KOPT-K1 (cell line): ENCODE results near the gene MTFR1L.

Experiments
- H3K27ac ChIP-seq: fragments of 200-600 bp; sonication (generic); 2 replicates; pipeline ENCODE4 v1.5.1; 2016; ENCODE audit warnings: antibody characterized with exemption, mild to moderate bottlenecking, low read depth, low read length; ENCODE audit not compliant: poor library complexity, severe bottlenecking
- H3K36me3 ChIP-seq: fragments of 200-600 bp; sonication (generic); 2 replicates; pipeline ENCODE4 v1.5.1; 2017; ENCODE audit warnings: antibody characterized with exemption, mild to moderate bottlenecking, low read length, moderate library complexity; ENCODE audit not compliant: insufficient read depth
- H3K9me3 ChIP-seq: fragments of 200-600 bp; sonication (generic); 2 replicates; pipeline ENCODE4 v1.5.1; 2017; ENCODE audit warnings: antibody characterized with exemption, low read length, mild to moderate bottlenecking; ENCODE audit not compliant: insufficient read depth, poor library complexity, severe bottlenecking

Gene MTFR1L

DNA sequence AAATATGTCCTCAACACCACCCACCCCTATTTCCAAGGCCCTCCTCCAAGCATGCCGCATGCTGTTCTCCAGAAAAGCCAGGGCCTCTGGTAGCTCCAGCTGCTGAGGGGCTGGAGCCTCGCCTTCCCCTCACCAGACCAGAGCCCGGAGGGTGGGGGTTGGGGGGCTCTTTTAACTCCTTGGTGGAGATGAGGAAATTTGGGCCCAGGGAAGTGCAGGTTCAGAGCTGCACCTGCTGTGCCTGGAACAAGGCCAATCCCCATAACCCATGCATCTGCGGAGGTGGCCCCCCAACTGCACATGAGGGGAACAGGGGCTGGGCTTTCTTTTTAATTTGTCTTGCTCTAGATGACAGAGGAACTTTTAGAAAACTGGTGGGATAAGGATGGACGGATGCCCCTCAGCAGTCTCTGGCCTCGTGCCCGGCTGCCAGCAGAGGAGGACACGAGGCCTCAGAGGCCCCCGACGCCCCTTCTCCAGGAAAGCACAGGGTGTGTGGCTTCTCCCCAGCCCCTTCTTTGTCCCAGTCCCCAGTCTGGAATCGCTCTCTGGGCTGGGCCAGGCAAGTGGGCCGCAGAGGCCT, 20.3 kb upstream of the MTFR1L start:
- H3K27ac ChIP-seq, result no peak overlapping the region

DNA sequence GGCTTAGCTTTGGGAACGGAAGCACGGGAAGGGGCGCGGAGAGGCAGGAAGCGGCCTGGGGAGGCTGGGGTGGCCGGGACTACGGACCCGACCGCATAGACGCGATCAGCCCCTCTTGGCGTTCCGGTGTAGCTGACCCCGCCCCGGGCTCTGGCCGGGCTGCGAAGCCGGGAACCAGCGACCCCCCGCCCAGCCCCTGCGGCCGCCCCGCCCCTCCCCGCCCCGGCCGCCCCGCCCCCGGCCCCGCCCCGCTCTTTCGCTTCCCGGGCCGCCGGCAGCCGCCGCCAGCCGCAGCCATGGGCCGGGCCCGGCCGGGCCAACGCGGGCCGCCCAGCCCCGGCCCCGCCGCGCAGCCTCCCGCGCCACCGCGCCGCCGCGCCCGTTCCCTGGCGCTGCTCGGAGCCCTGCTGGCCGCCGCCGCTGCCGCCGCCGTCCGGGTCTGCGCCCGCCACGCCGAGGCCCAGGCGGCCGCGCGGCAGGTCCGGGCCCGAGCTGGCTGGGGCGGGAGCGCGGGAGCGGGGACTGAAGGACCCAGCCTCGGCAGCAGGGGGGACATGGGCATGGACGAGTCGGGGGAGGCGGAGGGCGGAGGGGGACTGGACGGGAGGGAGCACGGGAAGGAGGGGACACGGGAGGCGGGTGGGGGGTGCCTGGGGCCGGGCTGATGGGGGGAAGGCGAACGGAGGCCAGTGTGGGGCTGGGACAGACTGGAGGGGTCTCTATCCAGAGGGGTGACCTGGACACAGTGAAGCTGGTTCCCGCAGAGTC, 19.6 kb upstream of the MTFR1L start, which contains the start of gene SELENON:
TSS of gene SELENON (plus strand) at position 259 of the 768 bp plus-strand sequence. CDS start at position 297, 38 bp downstream.
- no peaks in the 10 kb centered on the region for H3K9me3 ChIP-seq
- no peaks in the 10 kb centered on the region for H3K36me3 ChIP-seq
- no peak within 1 kb of the TSS for H3K27ac ChIP-seq

More for the DNA sequence above, 20.3 kb upstream of the MTFR1L start:
- Histone ChIP-seq H3K36me3 (no peaks in the 10 kb centered on the region), H3K9me3 (no peaks in the 10 kb centered on the region)

DNA sequence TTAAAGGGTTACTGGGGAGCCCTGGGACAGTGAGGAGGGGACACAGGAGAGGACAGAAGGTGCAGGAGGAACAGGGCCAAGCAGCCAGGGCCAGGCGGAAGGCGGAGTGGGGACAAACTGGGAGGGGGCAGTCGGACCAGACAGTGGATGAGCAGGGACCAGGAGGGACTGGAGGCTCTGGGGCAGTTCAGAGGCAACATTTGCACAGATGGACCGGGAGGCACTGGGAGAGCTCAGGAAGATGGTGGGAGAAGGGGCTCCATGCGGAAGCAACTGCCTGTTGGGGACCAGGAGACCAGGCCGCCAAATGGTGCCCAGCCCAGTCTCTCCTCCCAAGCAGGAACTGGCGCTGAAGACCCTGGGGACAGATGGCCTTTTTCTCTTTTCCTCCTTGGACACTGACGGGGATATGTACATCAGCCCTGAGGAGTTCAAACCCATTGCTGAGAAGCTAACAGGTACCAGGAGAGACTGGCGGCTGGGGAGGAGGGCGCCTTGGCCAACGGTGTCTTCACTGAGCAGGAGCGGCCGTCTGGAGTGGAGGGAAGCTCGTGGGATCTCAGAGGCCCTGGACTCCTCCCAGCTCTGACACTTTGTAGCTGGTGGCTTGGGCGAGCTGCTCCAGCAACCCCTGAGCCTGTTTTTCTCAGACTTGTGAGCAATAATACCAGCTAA, 18.9 kb upstream of the MTFR1L start:
- Histone ChIP-seq H3K27ac (no peak overlapping the region), H3K36me3 (no peaks in the 10 kb centered on the region), H3K9me3 (no peaks in the 10 kb centered on the region)

DNA sequence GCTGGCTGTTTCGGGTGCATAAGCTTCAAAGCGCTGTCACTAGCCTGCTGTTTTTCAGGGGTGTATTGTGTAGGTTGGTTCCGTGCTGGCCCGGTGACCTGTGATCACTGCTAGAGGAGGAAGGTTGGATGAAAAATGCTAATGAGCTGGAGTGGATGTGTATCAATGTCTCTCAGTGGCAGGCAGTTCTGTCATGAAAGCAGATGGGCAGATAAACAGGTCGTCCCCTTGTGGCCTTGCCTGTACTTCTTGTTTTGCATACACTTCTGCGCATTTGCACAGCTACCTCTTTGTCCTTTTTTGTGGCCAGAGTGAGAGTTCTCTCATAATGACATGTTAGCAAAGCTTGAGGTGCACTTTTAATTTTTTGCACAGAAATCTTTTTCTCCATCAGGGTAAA, 16.8 kb upstream of the MTFR1L start:
- no peaks in the 10 kb centered on the region for H3K9me3 ChIP-seq
- H3K36me3 ChIP-seq, result no peaks in the 10 kb centered on the region
- no peak overlapping the region for H3K27ac ChIP-seq

DNA sequence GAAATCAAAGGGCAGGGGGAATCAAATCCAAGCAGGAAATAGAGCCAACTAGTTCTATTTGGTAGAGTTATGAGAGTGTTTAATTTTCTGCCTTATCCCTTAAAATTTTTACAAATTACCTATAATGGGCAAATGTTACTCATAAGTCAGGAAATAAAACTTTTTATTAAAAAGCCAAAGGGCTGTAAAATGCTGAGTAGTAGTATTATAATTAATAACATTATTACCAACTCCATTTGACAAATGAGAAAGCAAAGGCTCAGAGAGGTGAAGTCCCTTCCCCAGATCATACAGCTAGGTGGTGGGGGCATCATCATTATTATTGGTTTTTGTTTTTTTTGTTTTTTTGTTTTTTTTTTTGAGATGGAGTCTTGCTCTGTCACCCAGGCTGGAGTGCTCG, 16.4 kb upstream of the MTFR1L start:
- H3K27ac ChIP-seq, result no peak overlapping the region
- no peaks in the 10 kb centered on the region for H3K9me3 ChIP-seq
- H3K36me3 ChIP-seq, result no peaks in the 10 kb centered on the region

DNA sequence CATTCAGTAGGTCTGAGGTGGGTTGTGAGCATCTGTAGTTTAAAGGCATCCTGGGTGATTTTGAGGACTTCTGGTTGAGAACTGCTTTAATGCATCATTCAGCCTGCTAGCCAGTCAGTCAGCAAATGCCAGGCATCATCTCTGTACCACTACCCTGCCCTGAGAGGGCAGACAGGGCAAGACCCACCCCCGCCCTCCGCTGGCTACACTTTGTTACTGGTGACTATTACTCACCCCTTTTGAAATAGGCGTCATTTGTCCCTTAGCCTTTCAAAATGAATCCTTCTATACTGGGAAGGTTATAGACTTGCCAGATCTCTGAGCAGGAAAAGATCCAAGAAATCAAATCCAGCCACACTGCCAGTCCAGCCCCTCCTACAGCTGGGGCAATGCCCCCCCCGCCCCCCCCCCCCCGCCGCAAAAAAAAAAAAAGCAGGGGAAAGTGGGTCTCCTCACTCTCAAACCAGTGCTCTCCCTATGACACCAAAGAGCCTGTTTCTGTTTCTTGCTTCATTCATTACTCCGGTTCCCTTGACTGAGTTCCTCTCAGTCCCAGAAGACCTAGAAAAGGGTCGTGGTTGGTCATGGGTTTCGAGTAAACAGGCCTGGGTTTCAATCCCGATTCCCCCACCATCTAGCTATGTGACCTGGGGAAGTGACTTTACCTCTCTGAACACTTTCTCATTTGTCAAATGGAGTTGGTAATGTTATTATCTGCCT, 15.3 kb upstream of the MTFR1L start:
- no peak overlapping the region for H3K27ac ChIP-seq
- no peaks in the 10 kb centered on the region for H3K9me3 ChIP-seq
- H3K36me3 ChIP-seq, result no peaks in the 10 kb centered on the region

DNA sequence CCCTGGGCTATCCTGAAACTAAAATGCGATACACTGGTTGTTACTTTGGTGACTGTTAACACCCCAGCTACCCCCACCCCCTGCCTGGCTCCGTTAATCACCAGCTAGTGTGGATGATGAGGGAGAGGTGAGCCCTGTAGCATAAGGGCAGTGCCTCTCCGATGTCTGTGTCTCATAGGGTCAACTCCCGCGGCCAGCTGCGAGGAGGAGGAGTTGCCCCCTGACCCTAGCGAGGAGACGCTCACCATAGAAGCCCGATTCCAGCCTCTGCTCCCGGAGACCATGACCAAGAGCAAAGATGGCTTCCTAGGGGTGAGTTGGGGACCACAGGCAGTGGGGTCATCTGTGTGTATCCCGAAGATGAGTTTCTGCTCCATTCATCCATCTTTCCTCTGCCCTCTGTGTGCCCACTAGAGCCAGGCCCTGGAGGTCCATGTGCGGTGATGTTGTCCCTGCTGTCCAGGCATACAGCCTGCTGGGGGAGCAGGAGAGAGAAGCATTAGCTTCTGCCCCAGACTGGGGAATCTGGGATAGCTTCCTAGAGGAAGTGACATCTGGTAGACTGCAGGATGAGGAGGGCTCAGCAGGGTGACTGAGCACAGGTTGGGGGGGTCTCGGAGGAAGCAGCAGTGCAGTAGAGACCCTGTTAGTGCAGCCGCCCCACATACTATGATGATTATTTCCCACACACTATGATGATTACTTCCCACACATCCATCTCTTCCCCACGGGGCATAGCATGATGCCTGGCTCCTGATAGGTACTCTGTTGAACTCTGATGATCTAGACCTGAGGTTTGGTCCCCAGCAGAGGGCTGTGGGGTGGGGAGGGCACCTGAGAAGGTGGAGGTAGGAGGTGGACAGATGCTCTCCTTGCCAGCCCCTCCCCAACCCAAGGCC, 14.5 kb upstream of the MTFR1L start:
- H3K27ac ChIP-seq, result no peak overlapping the region
- no peaks in the 10 kb centered on the region for H3K9me3 ChIP-seq
- H3K36me3 ChIP-seq, result no peaks in the 10 kb centered on the region

- no peak overlapping the region for H3K27ac ChIP-seq
- H3K9me3 ChIP-seq, result no peaks in the 10 kb centered on the region
- no peaks in the 10 kb centered on the region for H3K36me3 ChIP-seq
Measured at GRCh38 chr1:25805863-25806225, 13.9 kb upstream of the MTFR1L start.

- Histone ChIP-seq H3K9me3 (no peaks in the 10 kb centered on the region), H3K36me3 (no peaks in the 10 kb centered on the region), H3K27ac (no peak overlapping the region)
Measured at GRCh38 chr1:25806418-25806817, 13.3 kb upstream of the MTFR1L start.

DNA sequence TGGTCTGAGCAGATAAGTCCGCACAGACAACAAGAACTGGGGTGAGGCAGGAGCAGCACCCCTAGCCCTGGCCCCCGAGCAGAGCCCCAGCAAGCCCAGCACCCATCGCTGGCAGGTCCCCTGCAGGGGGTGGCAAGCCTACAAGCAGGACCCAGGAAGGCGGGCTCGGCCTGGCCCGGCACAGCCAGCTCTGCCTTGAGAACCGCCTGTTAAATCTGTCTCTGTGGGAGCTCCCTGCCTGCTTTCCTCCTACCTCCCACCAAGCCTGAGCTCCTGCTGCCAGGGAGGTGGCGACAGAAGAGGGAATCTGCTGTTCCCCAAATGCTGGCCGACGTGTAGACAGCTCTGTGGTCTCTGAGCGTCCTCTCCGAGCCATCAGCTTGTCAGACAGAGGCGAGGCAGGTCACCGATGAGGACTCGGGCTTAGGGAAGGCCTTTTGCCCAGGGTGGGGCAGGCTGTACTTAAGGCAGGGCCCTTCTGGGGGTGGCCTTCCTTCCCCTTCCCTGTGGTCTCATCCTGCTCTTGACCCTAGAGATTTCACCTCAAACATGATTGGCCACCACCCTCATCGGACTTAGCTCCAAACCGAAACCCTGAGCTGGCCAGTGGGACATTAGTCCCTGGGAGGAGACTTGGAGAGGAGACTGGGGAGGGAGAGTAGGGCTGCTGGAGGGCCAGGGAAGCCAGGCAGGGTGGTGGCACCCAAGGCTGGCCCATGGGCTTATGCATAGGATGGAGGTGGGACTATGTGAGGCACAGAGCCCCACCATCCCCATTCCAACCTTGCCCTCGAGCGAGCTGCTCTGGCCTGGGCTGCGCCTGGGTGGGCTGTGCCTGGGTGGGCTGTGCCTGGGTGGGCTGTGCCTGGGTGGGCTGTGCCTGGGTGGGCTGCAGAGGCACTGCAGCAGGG, 12.0 kb upstream of the MTFR1L start:
- Histone ChIP-seq H3K27ac (no peak overlapping the region), H3K9me3 (no peaks in the 10 kb centered on the region), H3K36me3 (no peaks in the 10 kb centered on the region)

- Histone ChIP-seq H3K9me3 (no peaks in the 10 kb centered on the region), H3K27ac (no peak overlapping the region), H3K36me3 (no peaks in the 10 kb centered on the region)
Measured at GRCh38 chr1:25808481-25809244, 11.1 kb upstream of the MTFR1L start.

GRCh38 chr1:25809283-25809926, 10.3 kb upstream of the MTFR1L start:
- Histone ChIP-seq H3K27ac (no peak overlapping the region), H3K9me3 (no peaks in the 10 kb centered on the region), H3K36me3 (no peaks in the 10 kb centered on the region)

GRCh38 chr1:25809929-25810328, 9.8 kb upstream of the MTFR1L start:
- H3K36me3 ChIP-seq, result no peaks in the 10 kb centered on the region
- no peaks in the 10 kb centered on the region for H3K9me3 ChIP-seq
- H3K27ac ChIP-seq, result no peak overlapping the region
